ENCODE measurements around the gene EPX.

DNA sequence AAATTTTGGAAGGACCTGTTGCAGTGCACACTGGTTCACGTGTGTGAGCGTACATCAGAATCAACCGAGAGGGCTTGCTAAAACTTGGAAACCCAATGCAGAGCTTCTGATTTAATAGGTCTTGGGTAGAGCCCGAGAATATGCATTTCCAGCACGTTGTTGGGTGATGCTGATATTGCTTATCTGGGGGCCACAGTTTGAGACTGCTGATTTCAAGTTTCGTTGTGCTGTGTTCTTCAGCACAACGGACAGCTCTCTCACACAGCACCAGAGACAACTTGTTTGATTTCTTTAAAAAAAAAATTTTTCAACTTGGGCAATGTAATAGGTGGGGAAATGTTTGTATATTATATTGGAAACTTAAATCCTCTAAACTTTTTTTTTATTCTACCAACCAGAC lies 16.3 kb upstream of the EPX start:
- TF ChIP-seq CTCF (IDR thresholded peaks at IDR 0.05) (no peak), POLR2A (IDR thresholded peaks at IDR 0.05) (no peak)
